GM19238 (cell line): ENCODE data around the gene PTPRJ.

Experiments
- DNase-seq: peaks from one replicate; pipeline ENCODE4 v3.0.0; 2011; ENCODE audit warnings: low spot score; ENCODE audit not compliant: insufficient read length

Gene PTPRJ

DNA sequence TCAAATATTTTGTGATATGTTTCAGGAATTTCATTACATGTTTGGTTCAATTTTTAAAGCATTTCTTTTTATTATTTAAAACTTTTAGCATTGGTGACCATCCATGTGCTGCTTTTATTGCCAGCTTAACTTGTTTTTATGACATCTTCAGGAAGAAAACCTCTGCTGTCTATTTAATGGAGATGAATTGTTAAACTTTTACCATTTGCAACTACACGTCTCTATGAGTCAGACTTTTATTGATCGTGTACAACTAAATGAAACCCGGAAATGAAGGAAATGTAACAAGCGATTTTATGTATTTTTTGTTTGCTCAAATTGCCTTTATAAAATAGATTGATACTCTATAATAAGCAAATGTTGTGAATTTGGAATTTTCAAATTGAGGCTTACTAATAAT lies 113.0 kb downstream of the PTPRJ start:
- DNase-seq, result no peak

DNA sequence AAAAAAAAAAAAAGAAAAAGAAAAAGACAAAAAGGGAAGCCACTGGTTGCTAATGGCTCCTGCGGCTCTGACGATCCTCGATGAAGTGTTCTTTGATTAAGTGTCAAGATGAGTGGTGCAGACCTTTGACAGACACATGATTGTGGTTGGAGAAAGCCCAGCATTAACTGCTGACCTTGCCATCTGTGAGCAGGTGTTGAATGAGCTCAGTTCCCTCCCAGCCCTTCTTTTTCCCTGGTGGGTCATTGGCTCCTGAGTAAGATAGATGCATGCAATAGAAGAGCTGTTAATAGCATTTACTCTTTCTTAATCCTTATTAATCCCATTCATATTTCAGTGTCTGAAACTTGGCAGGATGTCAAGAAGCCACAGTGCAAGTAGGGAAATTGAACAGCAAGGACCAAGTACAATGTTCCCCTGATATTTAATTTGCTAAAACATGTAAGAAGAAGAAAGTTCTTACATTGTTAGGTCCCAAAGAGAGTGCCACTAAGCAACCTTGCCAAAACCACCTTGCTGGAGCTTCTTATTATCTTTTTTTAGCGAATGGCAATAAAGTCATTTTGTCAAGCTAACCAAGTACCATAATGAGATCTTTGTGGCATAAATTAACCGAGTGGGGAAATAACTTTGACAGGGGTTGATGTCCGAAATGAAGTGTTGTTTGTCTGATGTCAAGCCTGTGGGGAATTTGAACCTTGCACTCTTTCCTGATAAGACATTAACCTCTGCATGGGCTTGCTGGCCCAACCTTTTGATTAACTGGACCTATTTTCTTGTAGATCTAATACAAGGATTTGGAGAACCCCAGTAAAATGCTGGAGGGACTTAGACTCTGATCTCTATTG lies 113.7 kb downstream of the PTPRJ start:
- DNase-seq, result no peak

DNA sequence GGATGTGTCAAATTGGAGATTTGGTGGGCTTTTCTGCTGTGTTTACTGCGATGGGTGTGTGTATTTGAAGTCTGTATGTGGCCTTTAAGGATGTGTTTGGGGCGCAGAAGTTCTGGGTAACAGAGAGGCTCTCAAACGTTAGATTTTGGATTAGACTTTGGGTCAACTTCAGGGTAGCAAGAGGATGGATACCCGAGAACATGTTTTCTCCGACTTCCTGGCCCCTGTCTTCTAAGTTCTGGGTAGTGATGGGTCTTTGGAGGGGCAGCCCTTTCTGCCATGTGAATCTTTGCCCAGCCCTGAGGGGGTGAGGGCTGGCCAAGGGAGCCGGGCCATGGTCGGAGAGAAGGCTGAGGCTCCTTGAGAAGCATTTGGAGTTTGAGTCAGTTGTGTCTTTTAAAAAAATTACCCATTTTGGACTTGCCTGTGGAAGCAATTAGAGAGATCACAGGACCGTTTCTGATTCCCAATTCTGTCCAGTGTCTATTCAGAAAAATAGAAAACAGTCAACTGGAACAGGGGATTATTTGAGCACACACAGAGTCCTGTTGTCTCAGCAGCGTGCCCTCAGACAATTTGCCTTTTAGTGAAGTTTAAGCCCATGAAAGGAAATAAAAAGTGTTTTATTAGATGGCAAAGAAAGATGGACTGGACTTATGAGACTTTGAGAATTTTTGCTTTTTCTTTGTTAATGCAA lies 114.4 kb downstream of the PTPRJ start:
- DNase-seq, result no peak

DNA sequence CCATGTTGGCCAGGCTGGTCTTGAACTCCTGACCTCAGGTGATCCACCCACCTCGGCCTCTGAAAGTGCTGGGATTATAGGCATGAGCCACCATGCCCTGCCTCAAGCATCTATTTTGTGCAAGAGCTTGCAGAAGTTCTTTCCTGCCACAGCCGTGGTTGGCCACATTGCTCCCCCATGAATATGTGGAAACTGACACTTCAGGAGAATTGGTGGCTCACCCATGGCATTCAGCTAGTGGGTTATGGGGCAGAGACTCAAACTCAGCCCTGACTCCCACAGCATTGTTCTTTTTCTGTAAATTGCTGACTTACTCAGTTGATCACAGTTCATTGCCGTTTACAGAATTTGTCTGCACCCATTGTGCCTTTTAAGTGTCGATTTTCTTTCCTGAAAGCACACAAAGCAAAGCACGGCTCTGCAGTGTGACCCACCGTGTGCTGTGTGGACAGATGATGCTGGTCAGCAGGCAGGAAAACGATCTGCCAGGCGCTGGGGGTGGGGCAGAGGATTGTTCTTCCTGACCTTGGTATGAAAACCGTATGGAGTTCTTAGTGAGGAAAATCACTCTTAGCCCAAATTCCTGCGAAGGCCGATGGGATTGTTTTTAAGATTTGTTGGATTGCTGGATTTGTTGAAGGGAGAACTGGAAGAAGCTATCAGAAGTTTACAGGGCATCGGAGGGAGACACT lies 115.6 kb downstream of the PTPRJ start:
- no peak for DNase-seq

DNA sequence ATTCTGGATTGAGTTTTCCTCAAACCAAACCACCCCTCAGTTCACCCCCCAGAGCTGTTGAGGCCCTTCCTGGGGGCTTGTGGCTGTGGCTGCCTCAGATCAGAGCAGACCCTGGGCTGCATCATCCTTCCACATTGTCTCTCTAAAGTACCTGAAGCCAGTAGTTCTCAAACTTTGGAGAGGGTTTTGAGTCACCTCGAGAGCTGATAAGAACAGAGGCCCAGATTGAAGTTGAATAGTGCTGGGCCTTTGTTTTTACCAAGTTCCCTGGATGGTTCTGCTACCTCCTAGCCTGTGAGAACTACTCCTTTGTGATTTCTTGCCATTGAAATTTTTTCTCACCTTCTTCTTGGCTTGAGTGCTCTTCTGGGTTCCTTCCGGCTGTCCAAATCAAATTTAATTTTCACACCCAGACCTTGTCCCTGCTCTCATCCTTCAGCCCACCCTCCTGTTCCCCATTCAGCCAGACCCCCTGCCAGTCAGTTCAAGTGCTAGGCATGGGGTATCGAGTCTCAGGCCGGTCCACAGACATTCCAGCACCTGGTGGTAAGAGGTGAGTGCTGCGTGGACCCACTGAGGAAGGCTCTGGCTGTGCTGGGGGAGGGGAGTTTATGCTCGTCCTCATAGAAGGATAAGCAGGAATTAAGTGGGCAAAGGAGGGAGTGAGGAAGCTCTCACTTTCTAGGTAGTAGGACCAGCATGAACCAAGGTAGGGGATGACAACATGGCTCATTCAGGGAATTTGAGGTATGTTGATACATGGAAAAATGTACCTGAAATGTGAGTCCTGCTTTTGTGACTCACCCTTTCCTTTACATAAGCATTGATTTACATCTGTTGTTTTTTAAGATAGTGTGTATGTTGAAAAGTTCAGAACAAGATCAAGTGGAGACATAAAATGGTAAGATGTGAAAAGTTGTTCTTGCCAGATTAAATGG lies 116.5 kb downstream of the PTPRJ start:
- no peak for DNase-seq

DNA sequence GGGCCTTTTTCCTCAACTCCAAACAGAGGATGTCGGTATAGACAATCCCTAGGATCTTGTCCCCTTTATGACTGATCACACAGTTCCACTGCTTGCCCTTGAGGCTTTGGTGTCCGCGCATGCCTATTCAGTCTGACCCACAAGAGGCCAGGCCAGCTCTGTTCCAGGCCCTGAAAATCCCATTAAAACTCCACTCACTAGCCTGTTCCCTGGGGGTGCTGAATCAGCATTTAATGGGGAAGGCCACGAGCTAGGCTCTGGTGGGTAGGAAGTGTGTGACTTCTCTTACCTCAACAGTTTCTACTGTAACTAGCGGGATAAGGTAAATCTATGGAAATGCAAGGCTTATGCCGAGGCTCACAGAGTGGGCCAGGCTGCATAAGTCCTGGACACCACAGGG lies 117.7 kb downstream of the PTPRJ start:
- DNase-seq, result no peak

DNA sequence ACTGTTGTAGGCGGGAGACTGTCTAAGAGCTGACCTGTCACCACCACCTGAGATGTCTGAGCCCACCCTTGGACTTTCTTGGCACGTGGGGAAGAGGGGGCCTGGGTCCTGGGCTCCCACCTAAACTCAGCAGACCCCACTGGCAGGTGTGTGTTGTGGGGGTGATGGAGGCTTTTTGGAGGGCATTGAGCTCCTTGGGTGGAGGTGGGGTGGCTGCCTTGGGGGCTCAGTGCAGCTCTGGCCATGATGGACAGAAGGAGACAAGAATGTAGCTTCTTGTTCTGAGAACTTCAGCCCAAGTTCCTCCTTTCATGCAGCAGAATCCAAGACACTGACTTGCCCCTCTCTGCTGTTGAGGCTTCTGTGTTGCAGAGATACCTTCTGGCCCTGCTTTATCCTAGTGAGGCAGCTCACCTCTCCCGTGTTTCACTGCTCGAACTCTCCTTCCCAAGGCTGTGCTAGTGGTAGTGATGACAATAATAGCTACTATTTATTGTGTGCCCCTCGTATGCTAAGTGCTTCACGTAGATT lies 119.6 kb downstream of the PTPRJ start:
- no peak for DNase-seq

DNA sequence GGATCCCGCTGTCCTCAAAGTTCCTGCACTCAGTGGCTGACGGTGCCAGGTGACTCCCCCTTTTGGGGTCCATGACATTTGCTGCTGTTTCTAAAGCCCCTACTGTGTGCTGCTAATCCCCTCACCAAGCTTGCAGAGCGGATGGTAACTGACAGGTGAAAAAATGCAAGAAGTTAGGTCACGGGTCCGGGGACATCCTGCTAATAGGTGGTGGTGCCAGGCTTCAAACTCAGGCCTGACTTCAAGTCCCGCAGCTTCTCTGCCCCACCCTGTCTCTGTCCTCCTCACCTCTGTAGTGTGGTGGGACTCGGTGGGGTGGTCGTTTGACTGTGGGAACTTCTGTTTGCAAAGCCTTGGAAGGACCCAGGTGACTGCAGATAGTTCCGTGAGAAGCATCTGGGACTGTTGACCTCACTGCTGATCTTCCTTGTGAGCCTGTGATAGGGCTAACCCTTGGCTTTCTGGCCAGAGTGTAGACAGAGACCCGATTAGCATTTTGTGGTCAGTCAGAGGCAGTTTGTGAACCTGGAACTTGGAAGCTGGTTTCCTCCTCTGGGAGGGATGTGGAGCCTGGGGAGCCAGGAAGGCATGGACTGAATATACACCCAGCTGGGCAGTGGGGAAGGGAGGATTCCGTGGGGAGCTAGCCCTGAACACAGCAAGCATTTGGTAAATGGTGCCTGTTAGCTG lies 120.8 kb downstream of the PTPRJ start:
- no peak for DNase-seq

DNA sequence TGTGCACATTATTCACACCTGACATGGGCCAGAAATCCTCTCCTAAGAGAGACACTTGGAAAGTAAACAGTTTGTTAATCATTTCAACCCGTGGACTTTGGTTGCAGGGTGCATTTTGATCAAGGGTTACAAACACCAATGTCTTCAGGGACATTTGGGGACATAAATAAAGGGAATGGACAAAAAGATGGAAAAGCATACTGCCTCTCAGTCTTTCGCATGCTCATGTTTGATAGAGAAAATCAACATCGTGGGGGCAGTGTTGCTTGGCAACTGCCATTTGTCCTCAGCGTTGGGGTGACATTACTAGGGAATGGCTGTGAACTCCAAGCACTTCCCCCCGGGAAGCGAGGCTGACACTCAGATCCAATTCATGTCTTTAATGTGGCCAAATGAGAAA lies 121.6 kb downstream of the PTPRJ start:
- no peak for DNase-seq

DNA sequence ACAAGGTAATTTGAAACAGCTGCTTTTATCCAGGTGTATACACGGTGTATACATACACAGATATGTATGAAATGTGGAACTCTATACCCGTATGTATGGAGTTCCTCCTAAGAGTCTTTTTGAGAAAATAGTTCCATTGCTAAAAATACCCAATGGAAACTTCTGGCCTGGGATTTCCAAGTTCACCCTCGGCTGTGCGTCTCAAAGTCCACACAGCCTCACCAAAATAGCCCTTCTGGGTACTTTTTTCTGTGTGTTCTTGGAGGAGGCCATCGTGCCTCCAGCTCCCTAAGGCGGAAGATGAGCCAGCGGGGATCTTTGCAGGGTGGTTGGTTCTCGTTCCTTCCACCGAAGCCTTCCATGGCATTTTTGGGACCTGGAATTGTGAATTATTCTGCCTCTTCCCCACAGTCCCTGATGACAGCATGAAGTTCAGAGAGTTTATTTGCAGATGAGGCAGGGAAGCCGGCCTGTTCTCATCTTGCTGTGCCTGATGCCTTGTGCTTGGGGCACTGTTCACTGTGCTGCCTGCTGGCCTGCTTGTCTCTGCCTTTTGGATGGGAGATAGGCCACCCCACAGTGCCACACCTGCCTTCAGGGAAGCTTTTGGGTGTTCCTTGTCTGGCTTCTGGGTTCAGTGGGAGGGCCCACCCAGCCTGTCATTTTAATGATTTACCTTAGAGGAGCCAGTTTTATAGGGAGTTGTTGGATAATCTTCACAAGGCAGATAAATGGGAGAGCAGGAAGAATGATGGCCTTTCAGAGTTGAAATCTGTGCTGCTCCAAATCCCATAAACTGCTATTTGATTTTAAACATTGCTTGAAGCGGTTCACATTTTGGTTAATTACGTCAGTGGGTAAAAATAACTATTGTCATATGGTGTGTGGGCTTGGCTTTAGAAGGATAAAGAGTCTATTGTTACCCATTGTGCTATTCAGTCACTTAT lies 123.5 kb downstream of the PTPRJ start:
- DNase-seq, result no peak

DNA sequence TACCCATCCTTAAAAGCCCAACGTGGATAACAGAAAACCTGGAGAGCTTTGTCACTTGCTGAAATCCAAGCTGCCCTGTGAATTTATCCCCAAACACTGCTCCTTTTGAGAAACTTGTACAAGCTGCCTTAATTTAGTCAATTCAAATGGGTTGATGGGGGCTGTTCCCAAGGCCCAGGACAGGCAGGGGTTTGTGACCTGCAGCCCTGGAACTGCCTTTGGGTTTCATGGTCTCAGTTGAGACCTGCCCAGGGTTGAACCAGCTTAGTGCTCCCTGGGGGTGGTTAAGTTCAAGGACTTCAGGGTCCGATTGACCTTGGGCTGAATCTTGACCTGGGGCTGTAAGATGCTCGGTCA lies 124.2 kb downstream of the PTPRJ start:
- no peak for DNase-seq

DNA sequence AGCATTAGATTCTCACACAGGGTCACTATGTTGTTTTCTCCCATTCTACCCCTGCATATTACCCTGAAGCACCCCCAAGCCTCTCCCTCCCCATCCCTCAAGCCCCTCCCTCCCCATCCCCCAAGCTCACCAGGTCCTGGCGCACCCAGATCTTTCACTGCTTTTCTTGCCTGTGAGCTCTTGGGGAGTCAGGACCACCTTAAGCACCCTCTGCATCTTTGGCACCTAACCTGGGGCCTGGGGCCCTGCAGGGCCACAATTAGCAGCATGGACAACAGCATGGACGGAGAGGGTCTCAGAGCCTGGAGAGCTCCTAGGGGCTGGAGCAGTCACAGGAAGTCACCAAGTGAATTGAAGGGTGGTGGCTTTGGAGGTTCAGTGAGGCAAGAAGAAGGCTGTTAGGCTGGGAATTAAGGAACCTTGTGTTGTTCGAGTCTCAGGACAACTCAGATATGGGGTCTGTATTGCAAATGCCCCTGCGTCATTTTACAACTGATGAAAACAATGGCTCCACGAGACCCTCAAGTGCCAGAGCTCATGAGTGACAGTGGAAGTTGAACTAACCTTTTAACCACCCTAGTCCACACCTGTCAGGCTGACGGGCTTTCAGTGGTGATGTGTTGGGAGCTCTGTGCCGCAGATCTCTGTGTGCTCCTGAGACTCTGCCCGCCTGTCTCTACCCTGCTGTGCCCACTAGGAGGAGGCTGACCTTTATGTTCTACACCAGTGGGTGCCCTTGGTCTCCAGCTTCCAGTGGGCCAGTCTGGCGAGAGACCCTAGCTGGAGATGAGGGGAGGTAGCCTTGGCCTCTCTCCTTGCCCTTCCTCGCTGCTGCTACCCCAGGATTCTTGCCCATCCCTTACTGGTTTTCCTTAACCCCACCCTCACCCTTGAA lies 125.0 kb downstream of the PTPRJ start:
- no peak for DNase-seq

DNA sequence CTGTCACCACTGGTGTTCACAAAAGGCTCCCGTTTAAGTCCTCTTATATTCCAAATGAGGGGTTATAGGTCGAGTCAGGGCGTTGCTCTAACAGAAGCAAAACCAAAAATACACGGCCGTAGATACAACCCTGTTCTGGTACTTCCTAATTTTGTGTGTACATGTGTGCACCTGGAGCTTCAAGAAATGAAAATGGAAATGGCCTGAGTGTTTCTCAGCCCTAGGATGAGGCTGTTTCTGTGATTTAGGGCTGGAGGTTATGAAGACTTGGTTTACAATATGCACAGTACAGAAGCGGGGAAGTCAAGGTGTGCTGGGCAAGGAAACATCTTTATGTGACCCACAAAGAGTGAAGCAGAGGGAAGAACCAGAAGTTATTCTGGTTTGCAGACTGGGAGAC lies 125.8 kb downstream of the PTPRJ start:
- no peak for DNase-seq

DNA sequence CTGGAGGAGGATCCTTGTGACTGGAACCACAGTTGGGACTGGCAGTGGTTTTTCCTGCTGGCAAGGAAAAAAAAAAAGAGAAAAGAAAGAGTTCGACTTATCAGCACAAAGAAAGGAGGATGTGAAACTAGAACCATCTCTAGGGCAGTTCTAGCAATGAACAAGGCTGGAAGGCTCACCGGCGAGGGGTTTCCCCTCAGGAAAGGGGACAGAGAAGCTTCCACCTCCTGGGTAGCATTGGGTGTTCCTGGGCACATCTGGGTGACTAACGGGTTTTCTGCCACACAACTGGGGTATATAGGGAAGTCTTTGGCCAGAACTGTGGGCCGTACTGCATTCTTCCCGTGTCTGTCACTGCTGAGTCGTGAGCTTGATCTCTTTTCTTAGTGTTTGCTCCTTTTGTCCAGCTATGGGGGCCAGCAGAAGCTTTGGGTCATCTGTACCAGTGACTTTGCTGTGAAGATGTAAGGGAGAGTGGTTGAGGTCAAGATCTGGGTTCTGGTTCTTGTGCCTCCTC lies 126.9 kb downstream of the PTPRJ start:
- DNase-seq, result peak; percentile 44

DNA sequence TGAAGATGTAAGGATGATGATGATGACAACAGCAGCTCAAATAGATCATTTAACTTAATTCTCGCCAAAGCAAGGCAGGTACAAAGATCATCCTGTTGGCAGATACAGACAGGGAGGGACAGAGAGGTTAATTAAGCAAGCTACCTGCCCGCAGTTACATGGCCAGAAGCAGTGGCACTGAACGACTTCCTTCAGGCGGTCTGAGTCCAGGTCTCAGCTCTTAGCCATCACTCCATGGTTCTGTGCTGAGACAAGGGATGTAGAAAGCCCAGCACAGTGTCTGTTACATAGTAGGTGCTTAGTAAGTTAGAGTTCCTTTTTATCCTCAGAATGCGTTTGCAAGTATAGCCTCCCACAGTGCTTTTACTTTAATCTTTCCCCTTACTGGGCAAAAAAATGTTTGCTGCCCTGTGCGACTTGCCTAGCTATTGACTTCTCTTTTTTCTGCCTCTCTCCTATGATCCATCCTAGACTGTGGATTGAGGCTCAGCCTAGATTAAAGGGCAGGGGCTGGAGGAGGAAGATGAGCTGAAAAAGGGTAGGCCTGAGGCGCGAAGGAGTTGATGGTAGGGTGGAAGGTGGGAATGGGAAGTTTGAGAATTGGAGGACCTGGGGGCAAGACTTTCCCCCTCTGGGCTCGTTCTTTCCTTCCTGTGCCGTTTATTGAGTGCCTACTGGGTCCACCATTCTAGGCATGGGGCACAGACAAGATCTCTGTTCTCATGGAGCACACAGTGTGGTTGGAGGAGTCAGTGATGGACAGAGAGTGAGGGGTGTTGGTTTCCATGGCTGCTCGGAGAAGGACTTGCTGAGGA lies 128.1 kb downstream of the PTPRJ start:
- DNase-seq, result no peak

DNA sequence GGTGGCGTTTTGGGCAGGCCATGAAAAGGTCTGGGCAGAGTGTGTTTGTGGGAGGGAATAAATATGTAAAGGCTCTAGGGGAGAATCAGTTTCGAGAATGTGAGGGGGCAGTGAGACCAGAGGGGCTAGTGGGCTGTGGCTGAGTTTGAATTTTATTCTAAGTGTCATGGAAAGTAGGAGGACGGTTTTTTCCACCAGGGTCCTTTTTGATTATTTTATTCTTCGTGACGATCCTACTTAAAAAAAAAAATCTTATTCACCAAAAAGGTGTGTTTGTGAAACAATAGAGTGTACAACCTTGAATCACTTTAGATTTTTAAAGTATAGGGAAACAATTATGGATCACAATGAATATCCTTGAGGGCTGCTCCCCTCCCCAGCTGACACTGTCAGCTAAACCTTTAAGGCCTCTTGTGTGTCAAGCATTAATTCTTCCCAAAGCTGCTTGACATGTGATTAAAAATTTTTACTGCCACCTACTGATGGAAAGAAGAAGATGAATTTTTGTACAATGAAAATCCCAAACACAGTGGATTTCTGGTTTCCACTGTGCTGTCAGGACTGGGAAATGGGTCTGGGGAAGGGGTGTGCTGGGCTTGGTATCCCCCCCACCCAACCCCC lies 128.8 kb downstream of the PTPRJ start:
- no peak for DNase-seq

DNA sequence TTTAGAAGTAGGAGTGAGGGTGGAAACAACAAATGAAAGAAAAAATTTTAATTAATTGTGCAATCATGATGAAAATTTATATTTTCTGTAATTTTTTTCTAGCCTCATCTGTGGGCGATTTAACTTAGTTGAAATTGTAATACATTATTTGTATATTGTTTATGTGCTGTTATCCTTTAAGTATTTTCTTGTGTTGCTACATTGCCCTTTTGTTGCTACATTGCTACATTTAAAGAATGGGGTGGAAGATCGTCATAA lies 130.1 kb downstream of the PTPRJ start:
- no peak for DNase-seq
